H1 (cell line): ENCODE results near the gene RBMS1. TPM values are rescaled to one million over a fixed set of nuclear protein-coding genes. Genes with fewer than 3 reads are reported as not detected.

Experiments used
- CBX8 ChIP-seq: fragments of 300-800, 300-1000 bp; sonication (generic); IDR thresholded peaks from 2 replicates; pipeline ENCODE4 v1.7.1; 2016; ENCODE audit warnings: low read depth, low read length, borderline replicate concordance
- CREB1 ChIP-seq: IDR thresholded peaks from 2 replicates; pipeline ENCODE4 v1.6.1; 2012; ENCODE audit warnings: inconsistent platforms
- EGR1 ChIP-seq: IDR thresholded peaks from 2 replicates; pipeline ENCODE4 v1.6.1; 2011; ENCODE audit warnings: low read depth, low read length, borderline replicate concordance
- EP300 ChIP-seq, 2 experiments: IDR thresholded peaks; 1 replicate in 1 of 2; 2 replicates in 1 of 2; pipeline ENCODE4 v1.6.1; 2011 to 2012; ENCODE audit warnings: low read depth in 2 of 2, low read length in 2 of 2, mild to moderate bottlenecking in 2 of 2, borderline replicate concordance in 1 of 2, inconsistent platforms in 1 of 2, moderate library complexity in 1 of 2
- KDM4A ChIP-seq: IDR thresholded peaks from one replicate; pipeline ENCODE4 v1.7.1; 2012; ENCODE audit warnings: low read depth, mild to moderate bottlenecking, moderate library complexity, low read length, inconsistent platforms; ENCODE audit not compliant: severe bottlenecking
- RXRA ChIP-seq: IDR thresholded peaks from 2 replicates; pipeline ENCODE4 v1.6.1; 2011; ENCODE audit warnings: low read depth, mild to moderate bottlenecking, low read length, moderate library complexity; ENCODE audit not compliant: insufficient read depth
- SAP30 ChIP-seq: fragments of 300-600 bp; sonication (generic); IDR thresholded peaks from 2 replicates; pipeline ENCODE4 v1.7.1; 2012; ENCODE audit warnings: low read length, moderate library complexity, mild to moderate bottlenecking, inconsistent platforms; ENCODE audit not compliant: insufficient read depth, insufficient replicate concordance
- SIX5 ChIP-seq: IDR thresholded peaks from 2 replicates; pipeline ENCODE4 v1.6.1; 2011; ENCODE audit warnings: mild to moderate bottlenecking, low read depth, low read length
- SUZ12 ChIP-seq: fragments of 200-600 bp; sonication (generic); IDR thresholded peaks from 2 replicates; pipeline ENCODE4 v1.6.1; 2012; ENCODE audit warnings: mild to moderate bottlenecking, inconsistent platforms, low read length, moderate library complexity, mixed read lengths
- TAF7 ChIP-seq: optimal IDR thresholded peaks from 2 replicates; pipeline ENCODE3; 2011; ENCODE audit warnings: low read depth, mild to moderate bottlenecking, inconsistent platforms, low read length, moderate library complexity, borderline replicate concordance
- TEAD4 ChIP-seq: IDR thresholded peaks from 2 replicates; pipeline ENCODE4 v1.6.1; 2012; ENCODE audit warnings: low read depth, low read length, inconsistent platforms, mixed read lengths
- polyA plus RNA-seq, 7 experiments: library from polyadenylated mRNA; depleted of rRNA in 3 of 7; stranded (reverse) in 5 of 7; unstranded in 2 of 7; fragments of >200 nt in 5 of 7; fragments of 200-250 nt in 2 of 7; gene quantifications; 1 replicate in 5 of 7; 2 replicates in 1 of 7; 4 replicates in 1 of 7; pipeline versions ENCODE4 v1.2.1 to v1.2.3, GENCODE V29; 2011 to 2013; ENCODE audit warnings: missing spikeins in 2 of 7, mixed read lengths in 2 of 7
- total RNA-seq: library from RNA; stranded (reverse); fragmentation: NEBNext Ultra II Directional; extraction: Animal tissue kit (Norgen Biotek cat#: 25700); gene quantifications from 2 replicates; pipeline ENCODE4 v1.2.1, GENCODE V29; 2021
- TF ChIP-seq, protein P1 (sequence below): fragments of 300-600 bp; sonication (generic); IDR thresholded peaks from 2 replicates; pipeline ENCODE4 v1.7.1; 2012; ENCODE audit warnings: low read length, moderate library complexity, mild to moderate bottlenecking, inconsistent platforms; ENCODE audit not compliant: insufficient replicate concordance

The RBMS1 gene
- total and polyA plus RNA-seq, 2 of the 8 experiments (the other 6 are each of a cell fraction or from before 2014, with no cell fraction given), result 53.7 to 60.0 TPM

DNA sequence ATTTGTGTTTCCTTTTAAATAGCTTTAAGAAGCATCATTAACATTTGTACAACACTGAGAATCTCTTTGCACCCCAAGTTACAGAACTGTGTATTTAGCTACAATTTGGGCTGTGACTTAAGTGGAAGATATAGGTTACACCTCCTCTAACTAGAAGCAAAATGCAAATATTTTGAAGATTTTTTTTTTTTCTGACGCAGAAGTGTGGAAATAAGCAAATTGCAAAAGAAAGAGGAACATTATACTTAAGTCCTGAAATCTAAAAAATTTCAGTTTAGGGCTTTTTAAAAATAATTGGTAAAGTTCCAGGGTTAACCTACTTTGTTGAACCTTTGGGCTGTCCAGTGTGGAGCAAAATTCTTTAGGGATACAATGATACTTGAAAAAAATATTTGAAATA is 41.4 kb upstream of the RBMS1 start (continued):
- TF ChIP-seq, protein P1, sequence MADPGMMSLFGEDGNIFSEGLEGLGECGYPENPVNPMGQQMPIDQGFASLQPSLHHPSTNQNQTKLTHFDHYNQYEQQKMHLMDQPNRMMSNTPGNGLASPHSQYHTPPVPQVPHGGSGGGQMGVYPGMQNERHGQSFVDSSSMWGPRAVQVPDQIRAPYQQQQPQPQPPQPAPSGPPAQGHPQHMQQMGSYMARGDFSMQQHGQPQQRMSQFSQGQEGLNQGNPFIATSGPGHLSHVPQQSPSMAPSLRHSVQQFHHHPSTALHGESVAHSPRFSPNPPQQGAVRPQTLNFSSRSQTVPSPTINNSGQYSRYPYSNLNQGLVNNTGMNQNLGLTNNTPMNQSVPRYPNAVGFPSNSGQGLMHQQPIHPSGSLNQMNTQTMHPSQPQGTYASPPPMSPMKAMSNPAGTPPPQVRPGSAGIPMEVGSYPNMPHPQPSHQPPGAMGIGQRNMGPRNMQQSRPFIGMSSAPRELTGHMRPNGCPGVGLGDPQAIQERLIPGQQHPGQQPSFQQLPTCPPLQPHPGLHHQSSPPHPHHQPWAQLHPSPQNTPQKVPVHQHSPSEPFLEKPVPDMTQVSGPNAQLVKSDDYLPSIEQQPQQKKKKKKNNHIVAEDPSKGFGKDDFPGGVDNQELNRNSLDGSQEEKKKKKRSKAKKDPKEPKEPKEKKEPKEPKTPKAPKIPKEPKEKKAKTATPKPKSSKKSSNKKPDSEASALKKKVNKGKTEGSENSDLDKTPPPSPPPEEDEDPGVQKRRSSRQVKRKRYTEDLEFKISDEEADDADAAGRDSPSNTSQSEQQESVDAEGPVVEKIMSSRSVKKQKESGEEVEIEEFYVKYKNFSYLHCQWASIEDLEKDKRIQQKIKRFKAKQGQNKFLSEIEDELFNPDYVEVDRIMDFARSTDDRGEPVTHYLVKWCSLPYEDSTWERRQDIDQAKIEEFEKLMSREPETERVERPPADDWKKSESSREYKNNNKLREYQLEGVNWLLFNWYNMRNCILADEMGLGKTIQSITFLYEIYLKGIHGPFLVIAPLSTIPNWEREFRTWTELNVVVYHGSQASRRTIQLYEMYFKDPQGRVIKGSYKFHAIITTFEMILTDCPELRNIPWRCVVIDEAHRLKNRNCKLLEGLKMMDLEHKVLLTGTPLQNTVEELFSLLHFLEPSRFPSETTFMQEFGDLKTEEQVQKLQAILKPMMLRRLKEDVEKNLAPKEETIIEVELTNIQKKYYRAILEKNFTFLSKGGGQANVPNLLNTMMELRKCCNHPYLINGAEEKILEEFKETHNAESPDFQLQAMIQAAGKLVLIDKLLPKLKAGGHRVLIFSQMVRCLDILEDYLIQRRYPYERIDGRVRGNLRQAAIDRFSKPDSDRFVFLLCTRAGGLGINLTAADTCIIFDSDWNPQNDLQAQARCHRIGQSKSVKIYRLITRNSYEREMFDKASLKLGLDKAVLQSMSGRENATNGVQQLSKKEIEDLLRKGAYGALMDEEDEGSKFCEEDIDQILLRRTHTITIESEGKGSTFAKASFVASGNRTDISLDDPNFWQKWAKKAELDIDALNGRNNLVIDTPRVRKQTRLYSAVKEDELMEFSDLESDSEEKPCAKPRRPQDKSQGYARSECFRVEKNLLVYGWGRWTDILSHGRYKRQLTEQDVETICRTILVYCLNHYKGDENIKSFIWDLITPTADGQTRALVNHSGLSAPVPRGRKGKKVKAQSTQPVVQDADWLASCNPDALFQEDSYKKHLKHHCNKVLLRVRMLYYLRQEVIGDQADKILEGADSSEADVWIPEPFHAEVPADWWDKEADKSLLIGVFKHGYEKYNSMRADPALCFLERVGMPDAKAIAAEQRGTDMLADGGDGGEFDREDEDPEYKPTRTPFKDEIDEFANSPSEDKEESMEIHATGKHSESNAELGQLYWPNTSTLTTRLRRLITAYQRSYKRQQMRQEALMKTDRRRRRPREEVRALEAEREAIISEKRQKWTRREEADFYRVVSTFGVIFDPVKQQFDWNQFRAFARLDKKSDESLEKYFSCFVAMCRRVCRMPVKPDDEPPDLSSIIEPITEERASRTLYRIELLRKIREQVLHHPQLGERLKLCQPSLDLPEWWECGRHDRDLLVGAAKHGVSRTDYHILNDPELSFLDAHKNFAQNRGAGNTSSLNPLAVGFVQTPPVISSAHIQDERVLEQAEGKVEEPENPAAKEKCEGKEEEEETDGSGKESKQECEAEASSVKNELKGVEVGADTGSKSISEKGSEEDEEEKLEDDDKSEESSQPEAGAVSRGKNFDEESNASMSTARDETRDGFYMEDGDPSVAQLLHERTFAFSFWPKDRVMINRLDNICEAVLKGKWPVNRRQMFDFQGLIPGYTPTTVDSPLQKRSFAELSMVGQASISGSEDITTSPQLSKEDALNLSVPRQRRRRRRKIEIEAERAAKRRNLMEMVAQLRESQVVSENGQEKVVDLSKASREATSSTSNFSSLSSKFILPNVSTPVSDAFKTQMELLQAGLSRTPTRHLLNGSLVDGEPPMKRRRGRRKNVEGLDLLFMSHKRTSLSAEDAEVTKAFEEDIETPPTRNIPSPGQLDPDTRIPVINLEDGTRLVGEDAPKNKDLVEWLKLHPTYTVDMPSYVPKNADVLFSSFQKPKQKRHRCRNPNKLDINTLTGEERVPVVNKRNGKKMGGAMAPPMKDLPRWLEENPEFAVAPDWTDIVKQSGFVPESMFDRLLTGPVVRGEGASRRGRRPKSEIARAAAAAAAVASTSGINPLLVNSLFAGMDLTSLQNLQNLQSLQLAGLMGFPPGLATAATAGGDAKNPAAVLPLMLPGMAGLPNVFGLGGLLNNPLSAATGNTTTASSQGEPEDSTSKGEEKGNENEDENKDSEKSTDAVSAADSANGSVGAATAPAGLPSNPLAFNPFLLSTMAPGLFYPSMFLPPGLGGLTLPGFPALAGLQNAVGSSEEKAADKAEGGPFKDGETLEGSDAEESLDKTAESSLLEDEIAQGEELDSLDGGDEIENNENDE, result no peak
- no peak for TF ChIP-seq EP300 (IDR thresholded peaks at IDR 0.05; ENCODE audit: borderline replicate concordance in 1 of 2, low read depth in 2 of 2, low read length in 2 of 2)
- no peak for TF ChIP-seq TAF7
- no peak for TF ChIP-seq KDM4A
- TF ChIP-seq SIX5, result no peak
- no peak for TF ChIP-seq TEAD4
- TF ChIP-seq RXRA, result no peak
- TF ChIP-seq SAP30, result no peak
- no peak for TF ChIP-seq EGR1
- TF ChIP-seq CREB1, result no peak
- no peak for TF ChIP-seq SUZ12
- no peak for TF ChIP-seq CBX8
